ENCODE results near the gene RAP1GAP2.

RAP1GAP2 gene

DNA sequence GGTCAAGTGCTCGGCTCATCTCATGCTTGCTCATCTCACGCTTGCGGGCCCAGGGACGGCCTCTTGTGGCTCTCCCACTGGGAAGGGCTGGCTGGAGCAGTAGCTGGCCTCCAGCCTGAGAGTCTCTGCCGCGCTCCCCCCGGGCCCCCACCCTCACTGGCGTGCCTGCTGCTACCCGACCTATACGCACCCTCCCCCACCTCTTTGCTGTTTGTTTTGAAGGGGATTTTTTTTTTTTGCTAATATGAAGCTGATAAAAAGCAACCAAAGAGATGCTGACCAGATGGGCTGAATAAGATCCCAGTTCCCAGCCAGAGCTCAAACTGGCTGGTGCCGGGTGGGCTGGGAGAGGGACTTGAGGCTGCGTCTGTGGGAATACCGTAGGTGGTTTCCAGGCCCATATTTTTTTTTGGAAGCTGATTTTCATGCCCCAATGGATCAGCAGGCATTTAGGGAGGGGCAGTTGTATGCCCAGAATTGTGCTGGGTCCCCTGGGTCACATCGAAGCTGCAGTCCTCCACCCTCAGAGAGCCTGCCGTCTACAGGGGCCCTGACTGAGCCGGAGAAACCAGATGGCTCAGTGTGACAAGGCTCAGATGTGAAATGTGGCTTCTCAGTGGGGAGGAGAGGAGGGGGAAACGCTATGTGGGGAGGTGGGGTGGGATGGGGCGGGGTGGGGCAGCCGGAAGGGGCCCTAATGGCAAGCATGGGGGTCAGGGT is 115.0 kb downstream of the RAP1GAP2 start:
- no peak for DNase-seq (ENCODE audit: low read depth)

DNA sequence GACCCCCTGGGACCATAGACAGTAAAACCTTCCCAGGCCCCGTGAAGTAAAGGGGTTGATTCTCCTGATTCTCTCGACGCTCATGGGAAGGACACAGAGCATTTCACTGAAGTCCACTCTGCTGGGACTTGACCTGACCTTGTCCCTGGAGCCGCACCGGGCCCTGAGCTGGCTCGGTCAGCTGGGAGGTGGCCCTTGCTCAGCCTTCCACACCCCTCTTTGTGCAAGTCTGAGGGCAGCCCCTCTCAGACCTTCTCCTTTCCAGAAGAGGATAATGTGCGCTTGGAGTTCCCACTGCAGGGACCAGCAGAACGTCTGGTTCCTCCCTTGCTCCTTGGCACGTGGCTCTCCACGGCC is 115.5 kb downstream of the RAP1GAP2 start:
- DNase-seq (ENCODE audit: low read depth): no peak

DNA sequence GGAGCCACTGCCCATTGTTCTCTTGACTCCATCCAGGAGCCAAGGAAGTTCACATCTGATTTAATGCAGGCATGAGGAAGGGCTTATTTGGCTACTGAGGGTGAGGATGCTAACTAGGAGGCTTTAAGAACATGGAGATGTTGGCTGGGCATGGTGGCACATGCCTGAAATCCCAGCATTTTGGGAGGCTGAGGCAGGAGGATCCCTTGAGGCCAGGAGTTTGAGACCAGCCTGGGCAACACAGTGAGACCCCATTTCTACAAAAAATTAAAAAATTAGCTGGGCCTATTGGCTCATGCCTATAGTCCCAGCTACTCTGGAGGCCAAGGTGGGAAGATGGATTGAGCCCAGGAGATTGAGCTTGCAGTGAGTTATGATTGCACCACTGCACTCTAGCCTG is 116.5 kb downstream of the RAP1GAP2 start:
- no peak for DNase-seq (ENCODE audit: low read depth)

DNA sequence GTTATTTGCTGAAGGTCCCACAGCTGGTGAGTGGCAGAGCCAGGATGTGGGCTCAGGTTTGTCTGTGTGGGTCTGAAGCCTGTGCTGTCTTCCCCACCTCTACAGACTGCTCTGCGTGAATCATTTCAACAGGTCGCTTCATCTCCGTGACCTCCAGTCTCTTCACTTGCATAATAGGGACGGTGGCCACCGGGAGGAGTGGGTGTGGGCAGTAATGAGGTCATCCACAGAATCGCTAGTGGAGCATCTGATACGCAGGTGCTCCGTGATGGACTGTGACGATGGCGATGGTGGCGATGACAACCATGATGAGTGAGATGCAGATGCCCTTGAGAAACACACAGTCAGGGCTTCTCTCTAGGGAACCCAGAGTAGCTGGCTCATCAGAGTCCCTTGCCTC is 120.2 kb downstream of the RAP1GAP2 start:
- no peak for DNase-seq (ENCODE audit: low read depth)

DNA sequence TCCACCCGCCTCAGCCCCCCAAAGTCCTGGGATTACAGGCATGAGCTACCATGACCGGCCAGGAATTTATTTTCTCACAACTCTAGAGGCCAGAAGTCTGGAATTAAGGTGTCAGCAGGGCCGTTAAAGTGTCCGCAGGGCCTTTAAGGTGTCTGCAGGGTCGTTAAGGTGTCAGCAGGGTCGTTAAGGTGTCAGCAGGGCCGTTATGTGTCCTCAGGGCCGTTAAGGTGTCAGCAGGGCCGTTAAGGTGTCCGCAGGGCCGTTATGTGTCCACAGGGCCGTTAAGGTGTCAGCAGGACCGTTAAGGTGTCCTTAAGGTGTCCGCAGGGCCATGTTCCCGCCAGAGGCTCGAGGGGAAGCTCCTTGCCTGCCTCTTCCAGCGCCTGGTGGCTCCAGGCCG is 125.2 kb downstream of the RAP1GAP2 start:
- no peak for DNase-seq (ENCODE audit: low read depth)

DNA sequence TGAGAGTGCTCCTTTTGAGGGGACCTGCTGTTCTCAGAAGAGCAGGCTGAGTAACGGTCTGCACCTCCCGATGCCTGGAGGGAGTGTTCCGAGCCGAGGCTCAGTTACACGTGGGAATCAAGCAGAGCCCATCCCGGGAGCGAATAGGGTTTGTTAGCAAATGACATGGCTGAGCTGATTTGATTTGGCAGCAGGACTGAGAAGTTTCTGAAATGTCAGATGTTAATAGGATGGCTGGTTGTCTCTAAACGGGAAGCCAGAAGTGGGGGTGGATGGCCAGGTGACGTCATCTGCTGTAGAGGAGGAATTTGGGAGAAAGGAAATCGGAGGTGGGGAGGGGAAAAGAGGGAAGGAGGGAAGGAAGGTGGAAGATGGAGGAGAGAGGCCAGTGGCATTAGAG is 128.0 kb downstream of the RAP1GAP2 start:
- DNase-seq (ENCODE audit: low read depth): peak; percentile 16

DNA sequence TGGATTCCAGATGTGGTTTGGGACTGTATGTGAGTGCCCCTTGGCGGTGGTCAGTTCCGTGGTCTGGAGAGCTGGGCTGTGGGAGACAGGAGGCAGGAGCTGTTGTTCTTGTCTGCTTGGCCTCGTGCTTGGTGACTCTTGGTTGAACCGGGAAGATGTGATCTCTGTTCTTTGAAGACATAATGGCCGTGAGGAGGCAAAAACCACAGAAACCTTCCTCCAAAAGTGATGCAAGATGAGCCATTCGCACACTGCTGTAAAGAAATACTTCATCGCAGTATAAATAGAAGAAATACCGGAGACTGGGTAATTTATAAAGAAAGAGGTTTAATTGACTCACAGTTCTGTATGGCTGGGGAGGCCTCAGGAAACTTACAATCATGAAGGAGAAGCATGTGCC is 128.8 kb downstream of the RAP1GAP2 start:
- DNase-seq (ENCODE audit: low read depth): no peak

DNA sequence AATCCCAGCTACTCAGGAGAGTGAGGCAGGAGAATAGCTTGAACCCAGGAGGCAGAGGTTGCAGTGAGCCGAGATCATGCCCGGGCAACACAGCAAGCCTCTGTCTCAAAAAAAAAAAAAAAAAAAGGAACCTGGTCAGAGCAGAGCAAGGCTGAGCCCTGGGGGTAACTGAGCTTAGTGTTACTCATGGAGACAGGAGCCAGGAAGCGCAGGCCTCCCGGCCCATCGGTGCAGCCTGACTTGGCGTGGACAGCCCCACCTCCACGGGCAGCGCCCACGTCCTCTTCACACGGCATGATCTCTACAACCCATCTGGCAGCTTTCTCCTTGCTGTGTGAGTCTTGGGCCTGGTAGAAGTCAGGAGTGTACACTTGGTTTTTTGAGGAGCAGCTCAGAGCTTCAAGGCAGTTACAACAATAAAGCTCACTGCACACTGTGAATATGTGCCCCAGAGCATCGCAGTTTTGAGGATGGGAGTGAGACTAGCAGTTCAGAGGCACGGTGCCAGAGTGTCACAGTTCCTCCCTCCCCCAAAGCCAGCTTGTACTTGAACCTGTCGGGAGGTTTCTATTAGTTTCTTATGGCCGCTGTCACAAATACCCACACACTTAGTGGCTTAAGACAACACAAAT is 129.9 kb downstream of the RAP1GAP2 start:
- peak; percentile 43 for DNase-seq (ENCODE audit: low read depth)

DNA sequence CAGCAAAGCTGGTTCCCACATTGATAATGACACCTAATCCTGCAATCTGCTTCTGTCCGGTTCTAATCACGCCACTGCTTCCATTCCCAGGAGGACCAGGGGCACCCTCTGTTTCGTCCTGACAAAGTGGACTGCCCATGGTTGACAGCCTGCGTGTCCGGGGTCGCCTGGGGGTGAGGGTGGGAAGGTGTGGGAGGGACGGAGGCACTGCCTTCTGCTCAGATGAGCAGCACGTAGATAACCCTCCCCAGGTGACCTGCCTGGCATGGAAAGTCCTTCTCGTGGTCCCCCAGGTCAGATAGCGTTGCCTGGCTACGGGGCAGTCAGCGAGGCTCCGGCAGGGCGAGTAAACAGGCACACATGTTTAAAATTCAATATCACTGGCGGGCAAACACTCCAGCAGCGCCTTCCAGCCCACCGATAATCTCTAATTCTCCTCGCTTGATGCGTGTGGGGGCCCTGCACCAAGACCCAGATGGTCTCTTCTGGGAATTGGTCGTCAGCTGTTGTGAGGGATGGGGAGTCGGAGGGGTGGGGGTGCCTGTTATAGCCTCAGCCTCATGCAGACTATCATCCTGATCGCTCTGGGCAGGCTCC is 132.2 kb downstream of the RAP1GAP2 start:
- DNase-seq (ENCODE audit: low read depth): no peak

DNA sequence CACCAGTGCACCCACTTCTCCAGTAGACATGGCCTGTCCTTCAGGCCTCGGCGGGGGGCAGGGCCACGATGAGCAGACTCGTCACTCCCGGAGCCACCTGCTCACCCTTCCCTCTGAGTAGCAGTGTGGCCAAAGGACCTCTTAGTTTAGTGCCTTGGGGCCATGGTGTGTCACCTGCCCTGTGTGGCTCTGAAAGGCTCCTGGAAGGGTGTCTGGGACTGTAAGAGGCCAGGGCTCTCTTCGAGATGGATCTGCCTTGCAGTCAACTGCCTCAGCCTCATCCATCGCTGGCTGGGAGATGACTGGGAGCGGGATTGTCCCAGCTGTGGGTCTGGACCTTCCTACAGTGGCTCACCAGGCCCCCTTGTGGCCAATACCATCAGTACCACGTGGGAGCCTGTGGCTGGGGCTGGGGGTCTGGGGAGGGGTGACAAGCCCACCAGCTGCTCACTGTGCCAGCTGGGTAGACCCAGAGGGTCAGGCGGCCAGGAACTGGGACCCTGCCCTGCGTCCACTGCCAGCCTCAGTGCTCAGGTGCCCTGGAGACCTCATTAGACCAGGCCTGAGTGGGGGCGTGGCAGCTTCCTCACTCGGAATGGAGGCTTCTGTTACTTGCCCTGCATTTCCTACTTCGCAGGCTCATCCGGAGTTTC is 133.8 kb downstream of the RAP1GAP2 start:
- DNase-seq (ENCODE audit: low read depth): no peak

DNA sequence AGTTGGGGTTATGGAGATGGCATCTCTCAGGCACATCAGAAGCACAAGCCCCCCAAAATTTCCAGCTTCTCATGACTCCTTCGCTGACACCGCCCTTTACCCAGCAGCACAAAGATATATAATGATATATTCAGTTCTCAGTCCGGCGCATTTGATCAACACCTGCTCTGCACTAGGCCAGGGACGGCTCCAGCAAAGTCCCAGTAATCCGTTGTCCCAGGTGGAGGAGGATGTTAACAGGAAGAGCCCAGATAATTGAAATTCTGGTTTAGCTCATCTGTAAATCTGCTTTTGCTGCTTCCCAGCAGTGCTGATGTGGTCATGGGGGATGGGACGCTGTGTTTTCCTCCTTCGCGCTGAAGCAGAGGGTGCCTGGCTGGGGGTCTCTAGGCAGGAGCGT is 135.6 kb downstream of the RAP1GAP2 start:
- no peak for DNase-seq (ENCODE audit: low read depth)

DNA sequence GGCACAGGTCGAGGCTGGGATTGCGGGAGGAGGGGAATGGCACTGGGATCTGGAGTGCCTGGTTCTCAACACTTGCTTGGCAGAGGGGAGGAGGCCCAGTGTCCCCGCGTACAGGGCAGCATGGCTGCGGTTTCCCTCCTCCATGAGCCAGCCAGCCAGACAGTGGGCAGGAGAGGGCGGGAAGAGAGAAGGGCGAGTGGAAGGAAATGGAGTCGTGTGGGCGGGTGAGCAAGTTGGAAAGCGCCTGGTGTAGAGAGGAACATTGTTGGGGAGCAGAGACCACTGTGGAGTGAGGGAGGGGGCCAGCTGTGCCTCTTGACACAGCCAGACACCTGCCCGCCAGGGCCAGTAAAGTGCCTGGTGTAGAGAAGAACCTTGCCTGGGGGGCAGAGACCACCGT is 136.7 kb downstream of the RAP1GAP2 start:
- no peak for DNase-seq (ENCODE audit: low read depth)

DNA sequence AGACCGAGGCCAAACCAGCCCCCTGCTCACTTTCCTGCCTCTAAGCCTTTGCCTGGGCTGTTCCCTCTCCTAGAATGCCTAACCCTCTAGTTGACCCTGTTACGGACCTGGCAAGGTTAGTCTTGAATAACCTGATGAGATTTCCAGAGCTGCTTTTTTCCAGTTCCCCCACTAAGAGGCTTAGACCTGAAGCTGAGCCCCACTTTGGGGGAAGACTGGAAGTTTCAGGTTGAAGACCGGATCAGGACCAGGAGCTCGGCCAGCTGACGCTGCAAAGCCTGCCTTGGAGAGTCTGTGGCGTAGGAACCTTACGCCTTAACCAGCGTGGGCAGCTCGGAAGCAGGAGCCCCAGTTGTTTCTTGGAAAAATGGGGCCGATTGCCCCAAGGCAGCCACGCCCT is 137.4 kb downstream of the RAP1GAP2 start:
- no peak for DNase-seq (ENCODE audit: low read depth)

DNA sequence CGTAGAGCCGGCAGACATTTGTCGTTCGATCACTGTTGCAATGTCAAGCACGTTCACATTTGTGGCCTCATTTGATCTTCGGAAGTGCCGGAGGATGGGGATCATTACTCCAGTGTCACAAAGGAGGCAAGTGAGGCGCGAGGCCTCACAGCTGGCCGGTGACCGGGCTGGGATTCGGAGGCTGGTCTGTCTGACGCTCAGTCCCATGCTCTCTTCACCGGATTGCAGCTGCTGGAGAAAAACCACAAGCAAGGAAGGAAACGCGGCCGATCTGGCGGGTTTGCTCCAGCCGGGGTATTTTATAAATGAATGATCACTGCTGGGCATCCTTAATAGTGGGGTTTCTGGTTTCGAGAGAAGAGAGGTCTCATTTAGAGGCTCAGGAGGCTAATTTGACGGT is 139.4 kb downstream of the RAP1GAP2 start:
- DNase-seq (ENCODE audit: low read depth): no peak

DNA sequence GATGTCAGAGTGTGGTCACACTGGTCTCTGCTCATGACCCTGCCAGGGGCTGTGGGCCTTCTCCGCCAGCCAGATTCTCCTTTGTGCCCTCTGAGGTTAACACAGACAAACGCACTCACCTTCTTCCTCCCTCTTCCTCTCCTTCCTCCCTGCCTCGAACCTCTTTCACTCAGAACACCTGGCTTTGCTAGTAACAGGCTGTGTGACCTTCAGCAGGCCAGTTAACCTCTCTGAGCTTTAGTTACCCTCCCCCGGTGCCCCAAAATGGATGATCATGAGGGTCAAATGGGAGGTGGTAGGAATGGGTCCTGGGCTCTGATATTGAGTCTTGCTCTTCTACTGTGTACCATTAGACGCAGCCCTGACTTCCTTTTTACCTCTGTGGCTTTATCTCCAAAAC is 140.1 kb downstream of the RAP1GAP2 start:
- DNase-seq (ENCODE audit: low read depth): no peak

DNA sequence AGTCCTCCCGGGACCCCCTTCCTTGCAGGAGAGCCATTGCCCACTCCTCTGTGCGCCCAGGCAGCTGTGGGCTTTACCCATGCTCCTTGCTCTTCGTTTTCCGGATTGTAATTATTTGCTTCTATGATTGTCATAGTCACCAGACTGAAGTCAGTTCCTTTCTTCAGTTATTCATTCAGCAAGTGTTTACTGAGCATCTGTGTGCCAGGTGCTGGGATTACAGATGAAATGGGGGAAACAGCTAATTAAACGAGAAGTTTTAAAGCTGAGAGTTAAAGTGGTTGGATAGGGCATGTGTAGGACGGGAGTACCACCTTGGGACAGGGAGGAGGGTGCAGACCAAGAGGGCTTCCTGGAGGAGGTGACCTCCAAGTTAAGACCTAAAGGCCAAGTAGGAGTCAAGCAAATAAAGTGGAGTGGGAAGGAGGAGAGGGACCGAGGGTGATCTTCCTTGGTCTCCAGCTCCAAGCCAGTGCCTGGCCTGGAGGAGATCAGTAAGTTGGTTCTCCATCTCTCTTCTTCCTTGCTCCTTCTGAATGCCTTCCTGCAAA is 140.6 kb downstream of the RAP1GAP2 start:
- no peak for DNase-seq (ENCODE audit: low read depth)

DNA sequence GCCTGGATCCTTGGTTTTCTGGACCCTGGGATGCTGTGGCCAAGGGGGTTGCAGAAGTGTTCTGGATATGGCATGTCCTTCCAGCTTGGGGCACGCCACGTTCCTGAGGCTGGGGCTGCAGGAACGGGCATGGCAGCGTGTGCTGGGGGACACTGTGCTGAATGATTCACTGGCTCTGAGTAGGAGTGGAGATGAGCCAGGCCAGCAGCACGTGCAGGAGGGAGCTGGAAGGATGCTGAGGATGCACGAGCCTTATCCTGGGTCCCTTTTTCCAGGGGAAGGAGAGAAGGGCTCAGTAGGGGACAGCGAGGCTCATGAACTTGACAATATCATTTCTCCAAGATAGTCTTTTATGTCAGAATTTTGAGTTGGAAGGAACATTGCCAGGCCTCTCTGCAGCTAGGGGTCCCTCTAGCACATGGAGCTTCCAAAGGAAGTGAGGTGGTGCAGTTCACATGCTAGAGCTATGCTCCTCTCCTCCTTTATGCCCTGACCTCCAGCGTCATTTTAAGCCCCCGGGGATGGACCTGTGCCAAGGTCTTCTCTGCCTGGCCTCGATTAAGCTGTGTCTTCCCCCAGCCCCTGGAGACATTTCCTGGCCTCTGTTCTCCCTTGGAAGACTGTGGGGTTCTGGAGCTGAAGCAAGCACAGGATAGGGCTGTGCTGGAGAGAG is 141.2 kb downstream of the RAP1GAP2 start:
- peak; percentile 25 for DNase-seq (ENCODE audit: low read depth)

DNA sequence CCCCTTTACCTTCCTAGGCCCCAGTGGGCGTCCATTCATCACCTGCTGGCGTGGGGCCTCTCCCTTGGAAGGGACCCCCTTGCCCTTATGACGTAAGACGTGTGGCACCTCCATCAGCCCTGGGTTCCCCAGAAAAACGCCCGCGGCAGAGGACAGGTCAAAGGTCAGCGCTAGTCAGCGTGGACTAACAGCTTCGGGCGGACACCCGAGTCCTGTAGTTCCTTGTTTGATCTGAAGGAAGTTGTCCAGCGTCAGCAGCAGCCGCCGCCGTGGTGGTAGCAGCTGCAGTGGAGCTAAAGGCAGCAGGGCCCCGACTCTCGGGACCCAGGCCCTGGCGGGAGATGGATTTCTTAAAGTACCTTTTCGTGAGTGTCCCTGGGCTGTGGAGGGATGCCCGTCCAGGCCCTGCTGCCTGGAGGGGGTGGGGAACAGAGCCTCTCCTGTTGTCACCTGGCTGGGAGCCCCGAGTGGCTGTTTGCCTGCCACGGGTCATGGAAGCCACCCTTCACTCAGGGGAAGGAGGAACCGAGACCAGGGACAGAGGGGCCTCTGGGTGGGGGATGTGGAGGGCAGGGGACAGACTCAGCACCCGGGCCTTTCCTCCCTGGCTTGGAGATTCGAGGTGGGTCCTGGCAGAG is 143.6 kb downstream of the RAP1GAP2 start:
- DNase-seq (ENCODE audit: low read depth): no peak

DNA sequence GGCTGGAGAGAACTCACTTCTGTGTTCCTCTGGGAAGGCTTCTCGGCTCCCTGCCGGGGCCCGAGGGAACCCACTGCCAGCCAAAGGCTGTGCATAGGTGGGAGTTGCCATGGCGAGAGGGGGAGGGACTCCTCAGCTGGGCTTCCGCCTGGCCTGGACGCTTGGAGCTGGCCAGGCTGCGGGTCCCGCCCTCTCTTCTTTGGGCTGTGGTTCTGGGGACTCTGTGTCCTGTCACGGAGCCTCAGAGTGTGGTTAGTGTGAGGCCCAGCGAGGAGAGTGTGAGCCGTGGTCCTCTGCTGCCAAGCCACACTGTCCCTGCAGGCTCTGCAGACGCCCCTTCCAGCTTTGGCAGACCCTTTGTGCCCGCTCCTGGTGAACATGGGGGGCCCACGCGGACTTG is 144.1 kb downstream of the RAP1GAP2 start:
- DNase-seq (ENCODE audit: low read depth): peak; percentile 23

DNA sequence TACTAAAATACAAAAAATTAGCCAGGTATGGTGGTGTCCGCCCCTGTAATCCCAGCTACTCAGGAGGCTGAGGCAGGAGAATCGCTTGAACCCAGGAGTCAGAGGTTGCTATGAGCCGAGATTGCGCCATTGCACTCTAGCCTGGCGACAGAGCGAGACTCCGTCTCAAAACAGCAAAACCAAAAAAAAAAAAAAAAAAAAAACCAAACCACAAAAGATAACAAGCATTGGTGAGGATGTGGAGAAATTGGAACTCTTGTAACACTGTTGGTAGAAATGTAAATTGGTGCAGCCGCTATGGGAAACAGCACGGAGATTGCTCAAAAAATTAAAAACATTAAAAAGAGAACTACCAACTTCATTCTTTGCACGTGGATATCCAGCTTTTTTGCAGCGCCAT is 147.7 kb downstream of the RAP1GAP2 start:
- DNase-seq (ENCODE audit: low read depth): no peak

DNA sequence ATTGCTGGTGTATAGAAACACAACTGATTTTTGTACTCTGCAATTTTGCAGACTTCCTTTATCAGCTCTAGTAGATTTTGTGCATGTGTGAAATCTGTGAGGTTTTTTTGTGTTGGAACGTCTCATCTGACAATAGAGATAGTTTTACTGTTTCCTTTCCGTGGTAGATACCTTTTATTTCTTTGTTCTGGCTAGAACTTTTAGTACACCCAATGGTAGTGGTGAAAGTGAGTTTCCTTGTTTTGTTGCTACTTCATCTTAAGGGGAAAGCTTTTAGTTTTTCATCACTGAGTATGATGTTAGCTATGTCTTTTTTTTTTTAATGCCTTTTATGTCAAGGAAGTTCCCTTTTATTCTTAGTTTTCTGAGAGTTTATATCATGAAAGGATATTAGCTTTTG is 149.1 kb downstream of the RAP1GAP2 start:
- DNase-seq (ENCODE audit: low read depth): no peak

DNA sequence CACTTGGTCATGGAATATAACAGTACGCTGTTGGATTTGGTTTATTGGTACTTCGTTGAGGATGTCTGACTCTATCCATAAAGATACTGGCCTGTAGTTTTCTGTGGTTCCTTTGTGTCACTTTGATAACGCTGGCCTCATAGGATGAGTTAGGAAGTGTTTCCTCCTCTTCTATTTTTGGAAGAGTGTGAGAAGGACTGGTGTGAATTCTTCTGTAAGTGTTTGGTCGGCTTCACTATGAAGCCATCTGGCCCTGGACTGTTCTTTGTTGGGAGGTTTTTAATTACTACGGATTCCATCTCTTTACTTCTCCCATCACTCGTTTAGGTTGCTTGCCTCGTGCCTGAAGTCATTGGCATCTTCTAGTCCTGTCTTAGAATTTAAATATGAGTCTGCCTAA is 149.9 kb downstream of the RAP1GAP2 start:
- DNase-seq (ENCODE audit: low read depth): no peak

Data from fibroblast of gingiva (primary cell).